SKM-1 treated with dmso at 0.1 percent for 144 hours (cell line): ENCODE results near the gene CYP2A6.
"Not testable (repeated sequence)": the region's sequence is repeated elsewhere in the genome, so short reads cannot be mapped to it uniquely, and the experiment has no call there.

Experiments used
- DNase-seq: peaks from one replicate; lab custom pipeline; 2025; ENCODE audit not compliant: unreplicated experiment; lab: John Stamatoyannopoulos, UW

CYP2A6 gene

DNA sequence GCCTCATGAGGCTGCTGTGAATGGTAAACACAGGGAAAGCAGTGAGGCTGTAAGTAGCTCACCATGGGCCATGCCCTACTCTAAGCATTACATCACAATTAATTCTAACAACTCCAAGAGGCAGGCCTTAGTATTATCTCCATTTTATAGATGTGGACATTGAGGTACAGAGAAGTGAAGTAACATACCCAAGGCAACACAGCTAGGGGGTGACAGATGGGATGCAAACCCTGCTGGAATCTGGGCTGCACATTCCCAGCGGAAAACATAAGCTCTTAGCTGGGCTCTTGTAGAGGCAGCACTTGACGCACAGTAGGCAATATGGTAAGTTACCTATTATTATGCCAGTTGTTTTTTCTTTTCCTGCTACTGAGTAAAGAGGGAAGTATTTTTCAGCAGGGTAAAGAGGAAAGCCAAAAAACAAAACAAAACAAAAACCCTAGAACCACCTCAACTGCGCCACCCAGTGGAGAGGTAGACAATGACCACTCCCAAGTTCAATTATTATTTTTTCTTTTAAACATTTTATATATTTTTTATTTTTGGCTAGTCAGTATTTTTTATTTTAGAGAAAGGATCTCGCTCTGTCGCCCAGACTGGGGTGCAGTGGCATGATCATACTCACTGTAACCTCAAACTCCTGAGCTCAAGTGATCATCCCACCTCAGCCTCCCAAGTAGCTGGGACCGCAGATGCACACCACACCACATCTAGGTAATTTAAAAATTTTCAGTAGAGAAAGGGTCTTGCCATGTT, 30.6 kb downstream of the CYP2A6 start:
- DNase-seq = peak; percentile 25

DNA sequence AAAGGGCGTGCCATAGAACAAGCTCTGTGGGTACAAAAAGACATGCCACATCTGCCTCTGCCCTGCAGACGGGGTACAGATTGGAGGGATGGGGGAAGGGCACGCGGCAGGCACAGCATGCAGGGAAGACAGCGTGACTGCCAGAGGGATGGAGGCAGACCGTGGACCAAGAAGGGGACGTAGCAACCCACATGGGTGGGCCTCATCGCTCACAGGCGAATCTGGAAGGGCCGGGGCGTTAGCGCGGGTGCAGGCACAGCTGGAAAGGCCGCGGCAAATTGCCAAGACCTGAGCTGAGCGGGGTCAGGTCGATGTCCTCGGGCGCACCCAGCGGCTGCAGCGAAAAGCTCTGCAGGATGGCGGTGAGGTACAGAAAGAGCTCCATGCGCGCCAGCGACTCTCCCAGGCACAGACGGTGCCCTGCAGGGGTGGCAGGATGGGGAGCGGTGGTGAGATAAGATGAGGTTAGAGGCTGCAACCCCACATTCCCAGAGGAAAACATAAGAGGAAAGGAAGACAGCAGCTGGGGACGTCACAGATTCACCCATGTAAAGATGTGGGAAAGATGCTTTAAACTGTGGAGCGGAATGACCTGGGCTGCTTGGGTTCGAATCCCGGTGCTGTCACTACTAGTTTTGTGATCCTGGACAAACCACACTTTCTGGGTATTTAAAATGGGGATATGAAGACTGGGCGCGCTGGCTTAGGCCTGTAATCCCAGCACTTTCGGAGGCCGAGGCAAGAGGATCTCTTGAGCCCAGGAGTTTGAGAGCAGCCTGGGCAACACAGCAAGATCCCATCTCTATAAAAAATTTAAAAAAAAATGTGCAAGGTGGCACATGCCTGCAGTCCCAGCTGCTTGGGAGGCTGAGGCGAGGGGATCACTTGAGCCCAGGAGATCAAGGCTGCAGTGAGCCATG, 31.5 kb downstream of the CYP2A6 start:
- peak; percentile 18 for DNase-seq

GRCh38 chr19:40815223-40815622, 35.0 kb downstream of the CYP2A6 start:
- DNase-seq = no peak

DNA sequence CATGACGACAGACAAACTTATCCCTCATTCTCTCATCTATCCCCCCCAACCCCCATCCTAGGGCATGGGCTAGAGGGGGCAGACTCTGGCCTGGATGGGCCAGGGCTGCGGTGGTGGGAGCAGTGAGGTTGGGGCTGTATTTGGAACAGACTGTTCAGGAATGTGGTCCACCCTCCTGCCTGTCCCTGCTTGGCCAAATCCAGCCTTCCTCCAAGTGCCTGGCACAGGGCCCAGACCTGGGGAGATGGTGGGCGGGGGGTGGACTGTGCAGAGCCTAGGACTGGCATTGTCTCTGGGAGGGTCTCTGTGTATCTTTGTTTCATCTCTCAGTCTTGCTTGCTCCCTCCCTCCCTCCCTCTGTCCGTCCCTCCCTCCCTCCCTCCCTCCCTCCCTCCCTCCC, 37.1 kb downstream of the CYP2A6 start:
- DNase-seq = no peak

DNA sequence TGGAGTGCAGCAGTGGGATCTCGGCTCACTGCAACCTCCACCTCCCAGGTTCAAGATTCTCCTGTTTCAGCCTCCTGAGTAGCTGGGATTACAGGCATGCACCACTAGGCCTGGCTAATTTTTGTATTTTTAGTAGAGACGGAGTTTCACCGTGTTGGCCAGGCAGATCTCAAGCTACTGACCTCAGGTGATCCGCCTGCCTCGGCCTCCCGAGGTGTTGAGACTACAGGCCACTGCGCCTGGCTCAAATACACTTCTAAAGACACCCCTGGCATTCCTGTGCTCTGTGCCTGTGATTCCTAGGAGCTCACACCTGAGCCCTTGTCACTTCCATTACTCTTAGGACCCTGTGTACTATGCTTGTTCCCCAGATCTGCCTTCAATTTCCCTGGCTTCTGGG, 37.7 kb downstream of the CYP2A6 start:
- not testable (repeated sequence) for DNase-seq

DNA sequence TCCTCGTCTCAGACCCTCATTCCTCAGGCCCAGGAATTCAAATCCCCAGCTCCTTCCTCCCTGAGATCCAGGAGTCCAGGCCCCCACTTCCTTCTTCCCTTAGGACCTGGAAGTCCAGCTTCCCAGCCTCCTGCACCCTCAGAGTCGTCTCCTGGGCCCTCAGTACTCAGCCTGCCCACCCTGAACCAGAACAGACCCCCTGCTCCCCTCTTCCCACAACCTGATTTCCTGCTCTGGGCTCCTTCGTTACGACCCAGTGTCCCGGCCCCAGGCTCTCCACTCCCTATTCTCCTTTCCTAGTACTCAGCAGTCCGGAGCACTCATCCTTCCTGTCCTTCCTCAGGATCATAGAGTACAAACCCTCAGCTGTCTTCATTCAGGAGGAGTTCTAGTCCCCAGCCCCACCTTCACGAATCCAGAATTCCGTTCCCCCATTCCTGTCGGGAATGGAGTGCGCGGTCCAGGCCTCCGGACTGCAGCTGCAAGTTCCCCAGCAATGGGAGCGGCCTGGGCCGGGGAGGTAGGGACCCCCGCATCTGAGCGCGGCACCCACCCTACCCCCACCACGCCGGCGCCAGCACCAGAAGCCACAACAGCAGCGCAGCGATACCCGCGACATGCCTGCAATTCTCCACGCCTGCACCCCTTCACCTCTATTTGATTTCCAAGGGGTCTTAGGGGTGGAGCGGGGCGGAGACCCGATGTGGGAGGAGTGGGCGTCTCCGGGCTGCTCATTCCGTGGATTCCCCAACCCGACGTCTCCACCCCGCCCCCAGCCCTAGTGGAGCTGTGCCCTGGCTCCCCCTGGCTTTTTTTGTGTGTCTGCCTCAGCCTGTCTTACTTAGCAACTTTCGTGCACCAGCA, 38.5 kb downstream of the CYP2A6 start:
- no peak for DNase-seq

GRCh38 chr19:40810649-40811408, 39.4 kb downstream of the CYP2A6 start:
- peak; percentile 15 for DNase-seq

DNA sequence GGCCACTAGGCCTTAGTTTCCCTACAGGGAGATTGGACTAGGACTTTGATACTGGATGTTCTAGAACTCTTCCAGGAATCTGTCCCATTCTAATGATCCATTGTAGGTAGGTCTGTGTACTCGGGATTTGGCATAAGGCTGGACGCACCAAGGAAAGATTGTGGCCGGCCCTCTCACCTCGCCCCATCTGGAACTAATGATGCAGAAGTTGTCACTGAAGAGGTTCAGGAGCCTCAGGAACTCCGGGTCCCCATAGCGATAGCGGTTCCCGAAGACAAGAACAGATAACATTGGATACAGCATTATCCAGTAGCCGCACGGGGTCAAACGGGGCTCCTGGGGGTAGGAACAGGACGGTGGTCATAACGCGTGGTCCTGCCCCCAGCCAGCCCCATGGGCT, 40.1 kb downstream of the CYP2A6 start:
- no peak for DNase-seq

- DNase-seq = no peak
These were observed 40.7 kb downstream of the CYP2A6 start for GRCh38 chr19:40809358-40810086.

- no peak for DNase-seq
These were observed 41.8 kb downstream of the CYP2A6 start for GRCh38 chr19:40808497-40808896.

DNA sequence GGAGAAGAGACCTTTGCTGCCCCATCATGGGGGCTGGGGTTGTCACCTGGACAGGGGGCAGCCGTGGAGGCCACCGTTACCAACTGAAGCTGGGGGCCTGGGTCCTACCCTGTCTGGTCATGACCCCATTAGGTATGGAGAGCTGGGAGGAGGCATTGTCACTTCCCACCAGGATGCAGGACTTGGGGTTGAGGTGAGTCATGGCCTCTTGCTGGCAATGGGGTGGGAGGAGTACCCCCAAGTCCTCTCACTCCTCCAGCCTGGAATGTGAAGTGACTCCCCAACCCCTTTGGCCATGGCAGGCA, 42.3 kb downstream of the CYP2A6 start:
- DNase-seq = no peak

DNA sequence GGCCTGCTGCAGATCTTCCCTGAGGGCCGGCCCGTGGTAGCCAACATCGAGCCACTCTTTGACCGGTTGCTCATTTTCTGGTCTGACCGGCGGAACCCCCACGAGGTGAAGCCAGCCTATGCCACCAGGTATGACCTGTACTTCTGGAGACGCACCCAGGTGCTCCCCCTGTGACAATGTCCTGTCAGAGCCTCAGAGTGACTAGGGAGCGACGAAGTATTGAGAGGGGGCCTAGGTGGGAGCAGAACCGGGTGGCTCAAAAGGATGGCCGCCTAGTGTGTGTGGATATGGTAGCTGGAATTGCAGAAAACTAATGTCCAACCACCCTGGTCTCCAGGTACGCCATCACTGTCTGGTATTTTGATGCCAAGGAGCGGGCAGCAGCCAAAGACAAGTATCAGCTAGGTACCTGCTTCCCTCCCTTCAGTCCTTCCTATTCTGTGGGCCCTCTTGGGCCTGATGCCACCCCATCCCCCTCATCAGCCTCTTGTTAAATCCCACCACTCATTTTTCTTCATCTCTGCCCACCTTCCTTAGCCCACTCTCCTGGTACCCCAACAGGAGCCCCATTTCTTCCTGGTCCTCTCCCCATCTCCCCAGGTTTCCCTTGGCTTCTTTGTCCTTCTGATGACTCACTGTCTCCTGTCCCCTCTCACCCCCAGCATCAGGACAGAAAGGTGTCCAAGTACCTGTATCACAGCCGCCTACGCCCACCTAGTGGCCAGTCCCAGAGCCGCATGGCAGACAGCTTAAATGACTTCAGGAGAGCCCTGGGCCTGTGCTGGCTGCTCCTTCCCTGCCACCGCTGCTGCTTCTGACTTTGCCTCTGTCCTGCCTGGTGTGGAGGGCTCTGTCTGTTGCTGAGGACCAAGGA, 42.9 kb downstream of the CYP2A6 start:
- DNase-seq = no peak

- no peak for DNase-seq
These were observed 43.7 kb downstream of the CYP2A6 start for GRCh38 chr19:40806423-40807146.

GRCh38 chr19:40805258-40805868, 44.9 kb downstream of the CYP2A6 start:
- DNase-seq = no peak

DNA sequence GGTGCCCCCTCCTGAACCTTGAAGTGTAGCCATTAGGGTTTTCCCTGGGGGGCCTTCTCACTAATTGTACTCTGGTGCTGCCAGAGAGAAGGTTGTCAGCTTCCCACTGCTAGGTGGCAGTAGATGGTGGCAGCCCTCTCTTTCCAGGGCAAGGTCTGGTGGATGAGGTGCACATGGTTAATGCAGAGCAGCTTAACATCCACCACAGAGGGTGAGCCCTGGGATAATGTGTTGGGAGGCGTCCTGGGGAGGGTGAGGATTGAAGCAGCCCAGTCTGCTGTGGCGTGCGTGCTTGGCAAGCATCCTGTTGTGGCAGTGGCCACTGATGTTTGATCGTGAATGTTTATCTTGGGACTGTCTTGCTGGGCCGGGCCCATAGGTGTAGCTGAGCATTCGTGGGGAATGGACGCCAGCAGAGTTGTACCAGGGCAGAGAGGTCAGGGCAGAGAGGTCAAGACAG, 45.4 kb downstream of the CYP2A6 start:
- DNase-seq = no peak

- DNase-seq = peak; percentile 10
These were observed 46.1 kb downstream of the CYP2A6 start for GRCh38 chr19:40803857-40804782.
